Measurements from ENCODE around the gene DOCK10.
A peak's percentile ranks its signal among the peaks of the same experiment; 100 is the strongest.

Gene DOCK10

DNA sequence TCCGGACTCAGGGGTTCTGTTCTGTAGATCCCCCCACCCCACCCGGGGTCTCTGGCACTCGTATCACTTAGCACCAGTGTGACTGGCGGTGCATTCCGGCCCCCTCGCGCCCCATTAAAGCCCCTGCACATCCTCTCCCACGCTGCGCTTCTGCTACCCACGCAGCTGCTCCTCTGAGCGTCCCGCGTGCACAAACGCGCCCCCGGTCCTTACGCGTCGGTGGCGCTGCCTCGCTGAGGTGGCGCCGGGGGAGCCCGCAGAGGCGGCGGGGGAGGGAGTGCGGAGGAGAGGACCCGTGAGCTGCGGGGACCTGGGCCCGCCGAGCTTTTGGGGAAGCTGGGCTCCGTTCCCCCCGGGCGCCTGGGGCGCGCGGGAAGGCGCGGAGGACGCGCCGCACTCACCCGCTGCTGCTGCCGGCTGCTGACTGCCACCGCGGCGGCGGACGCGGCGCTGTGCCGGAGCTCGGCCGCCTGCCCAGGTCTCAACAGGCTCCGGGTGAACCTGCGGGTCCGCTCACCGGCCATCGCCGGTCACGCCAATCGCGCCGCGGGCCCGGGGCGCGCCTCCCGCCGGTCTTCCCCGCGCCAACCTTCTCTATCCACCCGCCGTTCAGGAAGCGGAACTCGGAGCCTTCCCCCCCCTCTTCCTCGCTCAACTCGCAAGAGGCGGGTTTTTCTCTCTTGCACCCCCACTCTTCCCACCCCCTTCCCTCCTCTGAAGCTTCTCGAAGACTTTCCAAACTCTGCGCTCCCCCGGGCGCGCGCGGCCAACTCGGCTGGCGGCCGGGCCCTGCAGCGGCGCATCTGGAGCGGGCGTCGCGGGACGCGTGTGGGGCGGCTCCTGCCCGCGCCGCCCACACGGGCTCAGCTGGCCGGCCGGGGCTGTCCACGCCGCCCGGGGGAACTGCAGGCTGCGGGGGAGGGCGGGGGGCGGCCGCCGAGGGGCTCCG lies at the start of gene DOCK10:
Gene DOCK10 (minus strand): TSS at position 618 of the 949 bp plus-strand sequence. CDS start 94 bp downstream, at position 524.
- intact Hi-C loops (cut with DNase I): loop anchor here (2.0 to 5.0 kb wide), 2 partner anchors 29 to 75 kb away; no protein-coding TSS in a partner anchor
- peak in 41 of 42 donors; percentile 46 to 86 (median 69) for DNase-seq

DNA sequence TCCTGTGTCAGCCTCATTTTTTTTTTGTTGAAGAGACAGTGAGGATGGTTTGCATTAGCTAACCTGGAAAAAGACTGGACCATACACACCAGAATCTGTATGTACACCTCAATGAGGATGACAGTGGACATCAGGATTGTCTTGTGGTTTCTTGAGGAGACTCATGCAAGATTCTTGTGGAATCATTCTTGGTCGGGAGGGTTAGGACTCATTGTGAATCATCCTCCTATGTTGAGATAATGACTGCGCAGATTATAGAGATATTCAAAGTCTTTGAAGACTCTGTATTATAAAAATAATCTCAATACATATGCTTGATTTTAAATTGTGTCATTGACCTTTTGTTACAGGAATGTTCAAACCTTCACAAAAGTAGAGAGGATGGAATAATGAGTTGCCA lies 49.1 kb upstream of the DOCK10 start:
- intact Hi-C loops (cut with DNase I): no loop called here
- DNase-seq: no peak

DNA sequence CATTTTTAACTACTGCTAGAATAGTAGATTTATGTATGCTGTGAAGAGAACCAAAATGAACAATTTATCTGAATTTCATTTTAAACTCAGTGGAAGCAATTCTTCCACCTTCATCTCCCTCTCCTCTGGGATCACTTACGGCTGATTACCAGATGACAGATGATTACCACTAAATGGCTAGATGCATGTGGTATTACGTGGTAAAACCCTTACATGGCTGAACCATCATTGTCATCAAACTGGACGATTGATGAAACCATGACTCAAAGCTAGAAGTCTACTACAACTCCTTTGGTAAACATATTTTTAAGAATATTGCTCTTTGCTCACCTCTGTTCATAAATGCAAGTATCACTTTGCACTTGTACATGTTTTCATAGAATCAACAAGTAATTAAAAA lies 48.5 kb upstream of the DOCK10 start:
- intact Hi-C loops (cut with DNase I): no loop called here
- no peak for DNase-seq

DNA sequence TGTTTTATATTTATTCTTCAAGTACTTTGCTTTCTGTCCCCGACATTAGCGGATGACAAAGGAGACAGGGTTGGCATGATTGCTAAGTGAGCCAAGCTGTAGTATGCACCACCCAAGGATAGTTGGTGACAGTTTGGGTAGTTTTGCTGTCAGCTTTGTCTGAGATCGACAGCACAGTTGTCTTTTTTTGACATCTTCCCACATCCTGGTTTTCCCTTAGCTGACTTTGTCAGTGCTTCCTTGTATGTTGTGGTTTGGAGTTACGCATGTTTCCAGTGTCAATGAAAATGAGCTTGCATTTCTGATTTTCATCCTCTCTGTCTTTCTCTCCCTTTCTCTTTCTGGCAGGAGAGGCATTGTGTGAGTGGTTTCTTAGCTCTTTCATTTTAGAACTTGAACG lies 44.6 kb upstream of the DOCK10 start:
- no peak for DNase-seq
- intact Hi-C loops (cut with DNase I): no loop called here

DNA sequence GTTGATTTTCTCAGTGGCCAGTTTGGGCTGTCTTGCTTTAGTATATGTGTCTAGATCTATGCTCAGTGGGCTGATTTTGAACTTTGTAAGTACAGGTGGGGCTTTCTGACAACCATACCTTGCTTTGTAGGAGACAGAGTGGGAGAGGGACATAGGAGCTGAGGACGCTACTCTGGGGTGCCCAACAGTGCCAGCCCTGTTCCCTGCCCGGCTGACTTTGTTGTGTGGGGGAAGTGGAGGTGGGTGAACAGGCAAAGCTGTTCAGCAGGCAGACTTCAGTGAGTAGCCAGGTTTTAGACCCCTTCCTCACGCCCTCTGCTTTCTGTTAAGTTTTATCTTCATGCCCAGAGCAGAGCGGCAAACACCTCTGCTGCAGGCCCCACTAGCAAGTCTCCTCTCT lies 44.2 kb upstream of the DOCK10 start:
- no peak for DNase-seq
- intact Hi-C loops (cut with DNase I): no loop called here

DNA sequence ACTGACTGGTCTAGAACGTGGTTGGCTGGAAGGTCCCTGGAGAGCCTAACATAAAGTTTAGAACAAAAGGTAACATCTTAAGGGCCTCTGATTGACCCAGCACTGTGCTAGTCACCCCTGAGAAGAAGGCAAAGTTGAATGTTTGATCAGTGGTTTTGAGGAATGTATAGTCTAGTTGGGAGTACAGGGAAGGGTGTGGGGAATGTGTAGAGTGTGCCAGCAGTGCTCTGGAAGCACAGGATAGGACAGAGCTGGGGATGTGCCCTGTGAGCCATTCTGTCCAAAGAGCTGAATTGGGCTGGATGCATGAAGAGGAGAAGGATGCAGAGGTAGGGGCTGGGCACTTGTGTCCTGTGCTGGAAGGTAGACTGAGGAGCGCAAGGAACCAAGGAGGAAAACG lies 41.0 kb upstream of the DOCK10 start:
- intact Hi-C loops (cut with DNase I): no loop called here
- no peak for DNase-seq

DNA sequence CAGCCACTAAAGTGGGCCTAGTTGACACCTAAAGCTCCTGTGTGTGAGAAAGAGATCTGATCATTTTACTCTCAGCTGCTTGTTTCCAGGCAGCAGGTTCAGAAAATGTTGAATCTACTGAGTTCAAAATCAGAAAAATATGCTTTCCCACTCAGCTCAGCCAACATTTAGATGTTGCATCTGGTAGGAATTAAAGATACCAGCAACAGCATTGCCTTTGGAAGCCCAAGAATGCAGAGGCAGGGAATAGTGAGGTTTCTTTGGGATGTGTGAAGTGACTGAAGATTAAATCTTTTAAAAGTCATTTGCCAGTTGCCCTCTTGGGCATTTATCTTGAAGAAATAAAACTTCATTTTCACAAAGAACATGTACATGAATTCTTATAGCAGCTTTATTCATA lies 33.9 kb upstream of the DOCK10 start:
- no peak for DNase-seq
- intact Hi-C loops (cut with DNase I): no loop called here

DNA sequence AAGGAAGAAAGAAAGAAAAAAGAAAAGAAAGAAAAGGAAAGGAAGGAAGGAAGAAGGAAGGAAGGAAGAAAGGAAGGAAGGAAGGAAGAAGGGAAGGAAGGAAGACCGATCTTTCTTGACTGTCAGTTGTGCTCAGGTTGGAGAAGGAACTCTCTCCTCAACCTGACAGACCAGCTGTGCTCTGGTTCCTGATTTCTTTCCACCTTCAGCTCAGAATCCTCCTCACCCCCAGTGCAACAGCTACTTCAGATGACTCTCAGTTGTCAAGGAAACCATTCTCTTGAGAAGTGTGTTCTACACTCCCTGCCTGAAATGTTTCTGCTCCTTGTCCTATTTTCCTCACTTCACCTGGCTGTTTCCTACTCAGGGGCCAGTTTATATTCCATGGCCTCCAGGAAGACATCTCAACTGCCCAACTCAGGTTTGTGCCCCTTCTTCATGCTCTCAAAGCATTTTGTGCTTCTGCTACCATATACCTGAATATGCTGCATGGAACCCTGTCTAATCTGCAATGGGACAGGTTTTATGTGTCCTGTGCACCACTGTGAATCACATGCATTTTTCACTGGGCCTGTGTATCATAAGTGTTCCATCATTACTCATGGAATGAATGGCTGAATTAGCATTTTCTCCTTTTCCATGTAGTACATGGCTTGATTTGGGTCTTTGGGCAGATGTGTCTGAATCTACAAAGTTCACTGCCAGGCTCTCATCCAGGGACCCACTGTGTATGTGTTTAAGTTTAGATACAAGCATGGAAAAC lies 32.8 kb upstream of the DOCK10 start:
- intact Hi-C loops (cut with DNase I): no loop called here
- peak in 12 of 42 donors; percentile 8 to 62 (median 35) for DNase-seq

DNA sequence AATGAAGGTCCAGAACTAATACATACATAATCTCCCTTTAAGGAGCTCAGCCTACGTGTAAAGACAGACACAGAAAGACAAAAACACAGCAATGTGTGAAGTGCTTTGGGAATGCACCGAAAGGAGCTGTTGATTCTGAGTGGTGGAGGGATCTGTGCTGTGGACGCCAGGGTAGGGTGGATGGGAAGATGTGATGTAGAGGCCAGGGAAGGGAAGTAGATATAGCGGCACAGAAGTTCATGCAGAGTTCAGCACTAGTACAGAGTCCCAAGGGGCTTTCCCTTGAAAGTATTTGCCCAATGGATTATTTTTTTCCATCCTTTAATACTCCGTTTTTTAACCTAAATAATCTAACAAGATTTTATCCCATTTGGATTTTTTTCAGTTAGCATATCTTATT lies 32.1 kb upstream of the DOCK10 start:
- intact Hi-C loops (cut with DNase I): no loop called here
- no peak for DNase-seq

DNA sequence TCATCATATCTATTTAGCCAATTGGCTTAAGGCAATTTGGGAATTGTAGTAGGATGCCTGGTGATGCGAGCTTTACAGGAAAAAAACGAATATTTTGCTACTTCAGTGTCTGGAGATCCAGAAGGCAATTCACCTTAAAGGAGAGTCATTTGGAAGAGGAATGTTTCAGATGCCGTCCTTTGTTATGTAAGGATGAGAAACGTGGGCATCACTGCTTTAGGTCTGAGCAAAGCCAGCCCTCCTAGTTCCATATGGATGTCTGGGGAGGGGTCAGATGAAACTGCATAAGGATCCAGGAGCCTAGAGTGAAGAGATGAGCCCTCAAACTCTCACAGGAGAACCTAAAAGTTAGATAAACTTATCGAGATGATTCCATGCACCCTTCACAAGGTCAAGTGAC lies 30.9 kb upstream of the DOCK10 start:
- intact Hi-C loops (cut with DNase I): no loop called here
- no peak for DNase-seq

DNA sequence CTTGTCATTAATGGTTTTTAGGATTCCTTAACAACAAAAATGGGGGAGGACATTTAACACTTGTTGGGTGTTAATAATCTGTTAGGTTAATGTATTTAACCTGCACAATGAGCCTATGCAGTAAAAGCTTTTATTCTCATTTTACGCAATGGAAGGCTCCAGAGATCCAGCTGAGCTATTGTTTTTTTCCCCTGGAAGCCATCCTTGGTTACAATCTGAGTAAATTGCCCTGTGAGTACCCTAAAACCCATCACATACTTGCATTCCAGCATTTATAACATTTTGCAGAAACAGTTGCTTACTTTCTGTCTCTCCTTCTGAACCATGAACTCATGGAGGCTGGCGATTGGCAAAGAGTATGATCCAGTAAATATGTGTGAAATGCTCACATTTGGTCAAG lies 30.2 kb upstream of the DOCK10 start:
- no peak for DNase-seq
- intact Hi-C loops (cut with DNase I): no loop called here

DNA sequence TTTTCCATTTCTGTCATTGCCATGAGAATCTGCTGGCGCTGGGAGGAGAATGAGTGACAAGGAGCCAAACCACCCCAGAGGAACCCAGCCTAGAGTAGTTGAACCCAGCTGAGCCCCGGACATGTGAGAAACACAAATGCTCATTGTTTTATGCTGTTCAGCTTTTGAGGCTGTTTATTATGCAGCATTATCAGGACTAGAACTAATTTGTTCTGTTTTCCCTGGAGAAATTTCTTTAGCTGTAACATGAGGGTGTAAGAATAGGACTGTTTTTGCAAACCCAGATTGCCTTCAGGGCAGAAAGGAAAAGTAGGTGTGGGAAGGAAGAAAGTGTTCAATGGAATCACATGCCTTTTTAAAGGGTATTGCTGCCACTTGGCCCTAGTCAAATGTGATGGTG lies 28.5 kb upstream of the DOCK10 start:
- peak; percentile 25 to 91 (median 76) for DNase-seq
- intact Hi-C loops (cut with DNase I): loop anchor here (2.0 kb wide), 1 partner anchor 28 kb away; the partner anchor contains the start of gene DOCK10

DNA sequence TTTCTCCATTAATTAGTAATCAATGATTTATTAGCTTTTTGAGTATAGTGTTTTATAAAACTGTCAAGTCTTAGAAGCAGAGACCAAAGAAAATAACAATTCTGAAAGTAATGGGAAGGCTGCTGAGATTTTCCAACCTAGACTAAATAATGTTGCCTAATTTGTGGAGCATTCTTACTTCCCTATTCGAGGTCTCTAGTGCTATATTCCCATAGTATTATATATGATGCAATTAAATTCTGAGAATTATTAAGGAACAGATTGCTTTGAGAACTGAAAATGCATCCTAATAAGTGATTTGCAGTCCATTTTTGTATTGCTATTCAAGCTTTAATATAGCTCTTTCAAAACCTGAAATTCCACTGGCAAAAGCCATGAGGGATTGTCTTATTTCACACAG lies 27.7 kb upstream of the DOCK10 start:
- intact Hi-C loops (cut with DNase I): loop anchor here (2.0 kb wide), 1 partner anchor 27 kb away; the partner anchor contains the start of gene DOCK10
- no peak for DNase-seq

DNA sequence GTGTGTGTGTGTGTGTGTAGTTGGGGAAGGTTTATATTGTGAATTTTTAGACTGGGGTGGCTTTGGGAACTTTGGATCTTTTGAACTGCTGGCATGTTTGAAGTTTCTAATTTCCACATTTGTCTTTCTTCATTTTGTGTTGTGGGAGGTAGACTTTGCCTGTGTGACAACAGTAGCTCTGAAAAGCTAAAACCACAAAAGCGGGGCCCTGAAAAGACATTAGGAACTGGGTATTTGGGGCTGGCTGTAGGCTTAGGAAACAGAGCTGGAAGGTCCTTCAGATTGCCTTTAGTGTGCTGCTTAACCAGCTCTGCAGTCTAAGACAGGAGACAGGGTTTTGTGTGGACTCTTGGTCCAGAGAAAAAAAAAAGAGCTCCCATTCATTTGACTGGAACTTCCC lies 27.2 kb upstream of the DOCK10 start:
- no peak for DNase-seq
- intact Hi-C loops (cut with DNase I): no loop called here

DNA sequence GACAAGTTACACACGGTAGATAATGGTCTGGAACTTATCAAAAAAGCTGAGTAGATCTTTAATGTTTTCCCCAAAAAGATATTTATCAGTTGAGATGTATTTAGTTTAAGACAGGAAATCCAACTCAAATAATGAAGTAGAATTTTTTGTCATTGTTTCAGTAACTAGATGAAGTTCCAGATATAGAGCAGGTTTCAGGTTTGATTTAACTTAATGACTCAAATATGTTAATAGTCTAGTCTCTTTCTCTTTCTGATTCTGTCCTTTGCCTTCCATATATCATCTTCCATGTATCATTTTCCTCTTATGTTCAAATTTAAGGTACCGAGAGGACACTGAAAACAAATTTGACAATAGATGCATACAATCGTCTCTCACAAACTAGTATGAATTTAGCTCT lies 23.6 kb upstream of the DOCK10 start:
- intact Hi-C loops (cut with DNase I): no loop called here
- no peak for DNase-seq

DNA sequence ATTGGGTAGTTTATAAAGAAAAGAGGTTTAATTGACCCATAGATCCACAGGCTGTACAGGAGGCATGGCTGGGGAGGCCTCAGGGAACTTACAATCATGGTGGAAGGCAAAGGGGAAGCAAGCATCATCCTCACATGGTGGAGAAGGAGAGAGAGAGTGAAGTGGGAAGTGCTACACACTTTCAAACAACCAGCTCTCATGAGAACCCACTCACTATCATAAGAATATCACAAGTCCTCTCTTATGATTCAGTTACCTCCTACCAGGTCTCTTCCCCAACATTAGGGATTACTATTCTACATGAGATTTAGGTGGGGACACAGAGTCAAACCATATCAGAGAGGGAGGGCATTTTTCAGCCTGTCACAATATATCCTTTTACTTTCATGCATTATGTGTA lies 22.7 kb upstream of the DOCK10 start:
- no peak for DNase-seq
- intact Hi-C loops (cut with DNase I): no loop called here

DNA sequence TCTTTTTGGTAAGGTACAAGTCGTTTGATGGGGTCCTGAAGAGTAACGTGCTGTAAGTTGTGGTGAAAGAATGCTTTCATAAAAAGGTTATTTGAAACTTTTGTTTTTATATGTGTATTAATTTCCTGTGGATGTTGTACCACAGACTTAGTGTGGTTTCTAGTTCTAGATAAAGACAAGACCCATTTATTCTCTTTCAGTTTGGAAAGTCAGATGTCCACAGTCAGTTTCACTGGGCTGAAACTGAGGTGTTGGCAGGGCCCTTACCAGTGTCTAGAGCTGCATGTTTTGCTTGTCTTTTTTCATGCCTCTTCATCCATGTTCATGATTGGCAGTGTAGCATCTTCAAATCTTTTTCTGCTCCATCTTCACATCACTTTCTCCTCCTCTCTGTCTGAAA lies 22.1 kb upstream of the DOCK10 start:
- DNase-seq: no peak
- intact Hi-C loops (cut with DNase I): no loop called here

DNA sequence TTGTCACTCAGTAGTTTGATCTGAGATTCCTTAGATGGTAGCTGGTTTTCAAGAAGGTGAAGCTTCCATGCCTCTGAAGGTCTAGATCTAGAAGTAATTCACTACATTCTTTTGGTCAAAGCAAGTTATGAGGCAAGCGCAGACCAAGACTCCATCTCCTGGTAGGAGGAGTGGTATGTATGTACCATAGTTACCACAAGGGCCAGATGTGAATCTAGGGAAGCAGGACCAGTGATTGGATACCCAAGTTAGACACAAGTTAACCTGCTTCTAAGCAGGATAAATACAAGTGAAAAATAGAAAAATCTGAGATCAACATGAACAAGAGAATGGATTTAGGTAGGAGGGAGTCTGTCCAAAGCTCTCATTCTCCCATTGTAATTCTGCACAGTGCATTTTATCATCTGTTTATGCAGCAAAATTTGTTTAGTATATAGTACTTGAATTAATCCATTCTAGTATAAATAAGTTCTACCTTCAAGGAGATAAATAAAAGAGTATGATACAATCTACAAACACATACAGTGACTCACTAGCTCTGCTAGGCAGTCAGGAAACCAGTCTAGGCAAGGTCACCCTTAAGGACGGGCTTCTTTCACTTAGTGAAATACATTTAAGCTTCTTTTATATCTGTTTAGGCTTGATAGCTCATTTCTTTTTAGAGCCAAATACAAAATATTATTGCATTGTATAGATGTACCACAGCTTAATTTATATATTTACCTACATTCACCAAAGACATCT lies 14.2 kb upstream of the DOCK10 start:
- intact Hi-C loops (cut with DNase I): no loop called here
- DNase-seq: no peak

DNA sequence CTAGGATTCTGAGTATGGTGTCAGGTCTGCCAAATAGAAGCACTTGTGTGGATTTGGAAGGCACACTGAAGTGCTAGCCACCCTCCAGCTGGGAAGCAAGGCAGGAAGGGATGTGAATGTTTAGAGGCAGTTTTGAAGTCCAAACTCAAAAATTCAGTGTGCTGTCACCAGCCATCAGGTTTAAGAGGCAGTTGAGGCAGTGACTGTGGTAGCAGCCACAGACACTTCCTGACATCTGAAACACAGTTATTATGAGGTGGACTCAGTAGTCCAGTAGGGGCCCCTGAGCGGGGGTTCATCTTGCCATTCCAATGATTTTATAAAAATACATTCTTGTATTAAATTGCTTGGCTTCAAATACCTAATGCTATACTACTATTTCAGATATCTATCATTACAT lies 13.4 kb upstream of the DOCK10 start:
- intact Hi-C loops (cut with DNase I): no loop called here
- DNase-seq: no peak

DNA sequence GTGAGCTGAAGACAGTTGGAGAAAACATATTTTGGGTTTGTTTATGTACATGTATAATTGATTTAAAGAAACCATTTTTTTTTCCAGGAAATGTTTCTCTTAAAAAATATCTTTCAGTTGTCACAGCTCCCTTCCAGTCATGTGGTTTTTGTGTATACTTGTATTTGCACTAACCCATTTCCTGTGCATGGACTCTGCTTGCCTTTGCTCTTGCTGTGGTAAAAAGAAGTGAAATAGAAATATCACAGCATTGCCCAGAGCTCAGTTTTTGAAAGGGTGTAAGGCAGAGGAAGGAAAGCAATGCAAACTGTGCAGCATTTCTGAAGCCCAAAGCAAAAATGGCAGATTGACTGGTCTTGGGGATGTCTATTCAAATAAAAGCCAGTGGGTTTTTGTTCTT lies 10.4 kb upstream of the DOCK10 start:
- no peak for DNase-seq
- intact Hi-C loops (cut with DNase I): no loop called here
